ENCODE data around the gene PHPT1. TPM values are rescaled to one million over a fixed set of nuclear protein-coding genes. Genes with fewer than 3 reads are reported as not detected.

PHPT1 gene
- total RNA-seq (100 to 1,000 TPM in 7 of 9 donors, 10 to 100 TPM in 2; 73.9 to 267 (median 171) TPM), polyA plus RNA-seq (100 to 1,000 TPM in 2 of 3 donors, 10 to 100 TPM in 1; 75.8 to 330 (median 214) TPM)
- long read RNA-seq, donor 1, transcript PHPT1-204 (2 exons, 627 nt) = minor isoform, 30 of 366 reads
- long read RNA-seq, donor 1, transcript PHPT1-201 (3 exons, 890 nt) = major isoform, 323 of 366 reads
- long read RNA-seq, donor 1, partial matches to known transcripts = 8 of 366 reads
- long read RNA-seq, donor 1, other reads (novel, unspliced or antisense) = 0 of 366 reads
- long read RNA-seq, donor 2, transcript PHPT1-201 (3 exons, 890 nt) = major isoform, 239 of 268 reads
- long read RNA-seq, donor 2, transcript PHPT1-204 (2 exons, 627 nt) = minor isoform, 26 of 268 reads
- long read RNA-seq, donor 2, partial matches to known transcripts = 0 of 268 reads
- long read RNA-seq, donor 2, other reads (novel, unspliced or antisense) = 0 of 268 reads
- long read RNA-seq, donor 3, transcript PHPT1-204 (2 exons, 627 nt) = minor isoform, 25 of 212 reads
- long read RNA-seq, donor 3, transcript PHPT1-201 (3 exons, 890 nt) = major isoform, 151 of 212 reads
- long read RNA-seq, donor 3, partial matches to known transcripts = 33 of 212 reads
- long read RNA-seq, donor 3, other reads (novel, unspliced or antisense) = 0 of 212 reads
- long read RNA-seq, donor 4, transcript PHPT1-201 (3 exons, 890 nt) = major isoform, 232 of 255 reads
- long read RNA-seq, donor 4, partial matches to known transcripts = 1 of 255 reads
- long read RNA-seq, donor 4, other reads (novel, unspliced or antisense) = 17 of 255 reads
- long read RNA-seq, donor 5, transcript PHPT1-201 (3 exons, 890 nt) = major isoform, 275 of 342 reads
- long read RNA-seq, donor 5, partial matches to known transcripts = 20 of 342 reads
- long read RNA-seq, donor 5, other reads (novel, unspliced or antisense) = 39 of 342 reads
- long read RNA-seq, donor 6, transcript PHPT1-201 (3 exons, 890 nt) = major isoform, 258 of 295 reads
- long read RNA-seq, donor 6, transcript PHPT1-204 (2 exons, 627 nt) = minor isoform, 14 of 295 reads
- long read RNA-seq, donor 6, partial matches to known transcripts = 2 of 295 reads
- long read RNA-seq, donor 6, other reads (novel, unspliced or antisense) = 20 of 295 reads
- long read RNA-seq, donor 7, transcript PHPT1-201 (3 exons, 890 nt) = major isoform, 154 of 166 reads
- long read RNA-seq, donor 7, transcript PHPT1-204 (2 exons, 627 nt) = minor isoform, 9 of 166 reads
- long read RNA-seq, donor 7, partial matches to known transcripts = 0 of 166 reads
- long read RNA-seq, donor 7, other reads (novel, unspliced or antisense) = 0 of 166 reads
- long read RNA-seq, donor 8, transcript PHPT1-204 (2 exons, 627 nt) = minor isoform, 25 of 409 reads
- long read RNA-seq, donor 8, transcript PHPT1-205 (3 exons, 1,316 nt) = minor isoform, 7 of 409 reads
- long read RNA-seq, donor 8, transcript PHPT1-201 (3 exons, 890 nt) = major isoform, 358 of 409 reads
- long read RNA-seq, donor 8, partial matches to known transcripts = 9 of 409 reads
- long read RNA-seq, donor 8, other reads (novel, unspliced or antisense) = 7 of 409 reads
- long read RNA-seq, donor 9, transcript PHPT1-201 (3 exons, 890 nt) = major isoform, 192 of 223 reads
- long read RNA-seq, donor 9, transcript PHPT1-204 (2 exons, 627 nt) = minor isoform, 24 of 223 reads
- long read RNA-seq, donor 9, partial matches to known transcripts = 5 of 223 reads
- long read RNA-seq, donor 9, other reads (novel, unspliced or antisense) = 0 of 223 reads
- long read RNA-seq, donor 10, transcript PHPT1-204 (2 exons, 627 nt) = minor isoform, 6 of 189 reads
- long read RNA-seq, donor 10, transcript PHPT1-201 (3 exons, 890 nt) = major isoform, 180 of 189 reads
- long read RNA-seq, donor 10, partial matches to known transcripts = 0 of 189 reads
- long read RNA-seq, donor 10, other reads (novel, unspliced or antisense) = 0 of 189 reads

- intact Hi-C loops (cut with DNase I) = loop anchor here (10.0 kb wide), 2 partner anchors 54 to 96 kb away; partner anchors contain the start of genes C8G (in 1 of the 2), CCDC183 (in 1 of the 2), FBXW5 (in 1 of the 2) and TMEM141 (in 1 of the 2)
- H3K4me1 ChIP-seq (replicated peaks in 1 of 2) = peaks cover 14 to 25% of the 10 kb centered on the region in 2 donors
- no peaks in the 10 kb centered on the region for H3K27me3 ChIP-seq
- WGBS, 4 donors = 1 to 3% (median 1%) methylated on average over 7 to 77 of the region's 77 CpGs
- H3K9me3 ChIP-seq (replicated peaks in 1 of 3) = no peaks in the 10 kb centered on the region
- H3K36me3 ChIP-seq (replicated peaks in 1 of 2) = peaks cover 0 to 10% of the 10 kb centered on the region in 2 donors
- peak; percentile 98 to 99 (median 99) for DNase-seq
- H3K4me3 ChIP-seq = peak within 1 kb of the TSS; percentile 36 to 83 (median 48)
- H3K27ac ChIP-seq = peak within 1 kb of the TSS; percentile 86 to 98 (median 91)
- TF ChIP-seq POLR2A (IDR thresholded peaks at IDR 0.05) (peak; percentile 75 to 81), CTCF (IDR thresholded peaks at IDR 0.05) (no peak)
Measured at GRCh38 chr9:136849038-136849959, at the start of gene PHPT1. Gene PHPT1 (plus strand): TSS chr9:136849409. CDS start chr9:136849431, 22 bp downstream.

- H3K27ac ChIP-seq = peak overlapping the region in 2 of 5 donors; percentile 35 to 38
- peaks cover 7% of the 10 kb centered on the region for H3K27me3 ChIP-seq
- no peaks in the 10 kb centered on the region for H3K36me3 ChIP-seq (replicated peaks in 1 of 2)
- intact Hi-C loops (cut with DNase I) = loop anchor here in 1 of 2 donors (10.0 kb wide), 1 partner anchor 45 kb away; the partner anchor contains the start of genes AJM1 and PHPT1
- peak; percentile 79 to 94 (median 90) for DNase-seq
- no peaks in the 10 kb centered on the region for H3K9me3 ChIP-seq (replicated peaks in 1 of 3)
- WGBS, 4 donors = 0 to 1% (median 0%) methylated on average over 10 to 63 of the region's 63 CpGs
- TF ChIP-seq CTCF (IDR thresholded peaks at IDR 0.05) = no peak
- TF ChIP-seq POLR2A (IDR thresholded peaks at IDR 0.05) = no peak
- H3K4me3 ChIP-seq = peak overlapping the region in 1 of 4 donors; percentile 50
- H3K4me1 ChIP-seq (replicated peaks in 1 of 2) = peaks cover 0 to 29% of the 10 kb centered on the region in 2 donors
Measured at GRCh38 chr9:136799854-136800657, 49.2 kb upstream of the PHPT1 start.
